UCSD-AML1 (cell line): ENCODE results near the gene TGFBR2.
A peak's percentile ranks its signal among the peaks of the same experiment; 100 is the strongest.
"Not testable (repeated sequence)": the region's sequence is repeated elsewhere in the genome, so short reads cannot be mapped to it uniquely, and the experiment has no call there.

Experiments used
- DNase-seq: peaks from one replicate; lab custom pipeline; 2025; ENCODE audit not compliant: unreplicated experiment; lab: John Stamatoyannopoulos, UW

TGFBR2 gene

DNA sequence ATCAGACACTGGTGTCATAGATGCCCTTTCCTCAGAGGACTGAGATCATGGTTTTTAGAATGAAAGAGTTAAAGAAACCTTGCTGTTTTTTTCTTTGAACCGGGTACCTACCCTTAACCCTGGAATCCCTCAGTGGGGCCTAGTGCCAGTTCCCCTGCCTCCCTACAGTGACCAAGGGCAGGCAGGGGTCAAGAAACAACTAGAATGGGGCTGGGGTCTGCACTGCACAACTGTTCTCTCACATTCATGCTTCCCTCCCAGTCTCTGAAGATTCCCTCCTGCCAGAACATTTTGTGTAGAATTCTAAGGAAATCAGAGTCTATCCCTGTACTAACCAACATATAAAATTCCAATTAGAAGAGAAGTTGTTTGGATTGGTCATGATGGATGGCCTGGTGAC is 47.9 kb downstream of the TGFBR2 start:
- DNase-seq = no peak

DNA sequence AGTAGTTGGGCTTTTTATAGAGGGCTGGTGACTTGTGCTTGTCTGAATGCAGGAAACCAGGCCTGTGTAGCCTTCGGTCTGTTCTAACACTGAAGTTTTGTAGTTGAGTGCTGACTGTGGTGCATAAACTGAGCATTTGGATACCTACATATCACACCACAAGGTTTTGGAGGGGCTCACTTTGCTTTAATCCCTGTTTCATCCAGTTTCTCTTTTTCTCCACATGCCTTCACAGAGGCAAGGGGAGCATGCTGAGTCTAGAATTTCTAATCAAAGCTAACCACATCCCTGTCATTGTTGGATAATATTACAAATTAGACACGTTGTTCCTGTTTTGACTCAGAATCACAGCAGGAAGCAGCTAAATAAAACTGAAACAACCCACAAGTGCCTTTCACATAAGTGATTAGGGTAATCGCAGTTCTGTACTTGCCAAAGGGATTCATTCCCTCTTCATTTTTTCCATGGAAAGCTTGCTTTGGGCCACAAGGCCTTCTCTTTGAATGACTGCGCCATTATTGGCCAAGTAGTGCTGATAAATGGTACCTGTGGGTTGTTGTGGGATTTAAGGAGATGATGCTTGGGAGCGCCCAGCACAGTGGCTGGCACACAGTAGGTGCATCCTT is 48.9 kb downstream of the TGFBR2 start:
- DNase-seq = no peak

DNA sequence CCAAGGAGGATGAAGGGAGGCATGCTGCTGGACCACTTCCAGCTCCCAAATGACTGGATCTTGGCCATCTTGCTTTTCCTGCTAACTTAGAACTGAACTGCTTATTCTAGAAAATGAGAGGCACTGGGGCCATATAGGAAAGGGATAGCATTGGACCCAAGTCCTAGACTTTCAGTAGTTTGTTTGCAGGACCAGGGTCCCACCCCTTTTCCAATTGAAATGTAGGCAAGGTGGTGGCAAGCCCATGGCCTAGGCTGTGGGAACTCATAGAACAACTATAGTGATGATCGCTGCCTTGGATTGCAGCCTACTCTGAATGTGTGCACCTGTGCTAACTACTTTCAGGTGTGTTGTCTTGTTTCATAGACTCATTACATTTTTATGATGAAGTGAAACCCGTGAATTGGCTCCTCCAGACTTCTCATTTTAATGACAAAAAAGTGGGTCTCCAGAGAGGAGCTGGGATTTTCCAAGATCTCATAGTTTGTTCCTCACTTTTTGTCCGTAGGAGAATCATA is 50.3 kb downstream of the TGFBR2 start:
- DNase-seq = no peak

DNA sequence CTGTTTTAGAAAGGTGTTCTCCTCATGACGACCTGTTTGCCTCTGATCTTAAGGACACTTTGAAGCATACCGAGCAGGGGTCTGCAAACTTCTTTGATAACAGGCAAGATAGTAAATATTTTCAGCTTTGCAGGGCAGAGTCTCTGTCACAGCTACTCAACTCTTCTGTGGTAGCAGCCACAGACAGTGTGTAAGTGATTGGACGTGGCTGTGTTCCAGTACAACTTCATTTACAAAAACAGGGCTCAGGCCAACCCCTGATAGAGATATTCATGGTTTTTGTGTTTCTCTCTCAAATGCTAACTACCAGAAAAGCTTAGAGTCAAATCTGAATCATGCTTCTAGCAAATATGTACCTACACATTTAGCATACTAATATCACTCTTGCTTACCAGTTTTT is 51.5 kb downstream of the TGFBR2 start:
- DNase-seq = no peak

- DNase-seq = no peak
Measured at GRCh38 chr3:30658328-30659052, 52.1 kb downstream of the TGFBR2 start.

- no peak for DNase-seq
Measured at GRCh38 chr3:30659270-30660130, 53.1 kb downstream of the TGFBR2 start.

- DNase-seq = no peak
Measured at GRCh38 chr3:30660136-30660535, 53.7 kb downstream of the TGFBR2 start.

DNA sequence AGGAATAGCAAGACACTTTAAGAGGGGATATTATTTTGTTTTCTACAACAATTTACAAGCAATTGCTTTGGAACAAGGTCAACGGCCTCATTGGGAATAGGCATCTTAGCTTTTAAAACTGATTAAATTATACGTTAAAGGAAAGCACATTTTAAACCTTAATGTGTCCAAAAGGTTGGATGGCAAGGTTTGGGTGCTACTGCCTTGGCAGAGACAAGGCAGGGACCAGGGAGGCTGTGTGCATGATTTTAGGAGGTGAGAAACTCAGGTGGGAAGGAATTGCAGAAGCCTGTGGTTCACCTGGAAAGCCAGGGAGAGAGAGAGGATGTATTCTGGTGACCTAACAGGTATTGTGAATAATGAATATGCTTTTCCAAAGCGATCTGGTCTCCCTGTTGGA is 54.3 kb downstream of the TGFBR2 start:
- no peak for DNase-seq

- no peak for DNase-seq
Measured at GRCh38 chr3:30661098-30661873, 54.9 kb downstream of the TGFBR2 start.

GRCh38 chr3:30662836-30663235 is 56.4 kb downstream of the TGFBR2 start:
- DNase-seq = no peak

GRCh38 chr3:30663533-30664241 is 57.3 kb downstream of the TGFBR2 start:
- DNase-seq = no peak

GRCh38 chr3:30664459-30664858 is 58.1 kb downstream of the TGFBR2 start:
- DNase-seq = peak; percentile 48

GRCh38 chr3:30664884-30665283 is 58.5 kb downstream of the TGFBR2 start:
- no peak for DNase-seq

- DNase-seq = no peak
Measured at GRCh38 chr3:30665539-30665938, 59.1 kb downstream of the TGFBR2 start.

DNA sequence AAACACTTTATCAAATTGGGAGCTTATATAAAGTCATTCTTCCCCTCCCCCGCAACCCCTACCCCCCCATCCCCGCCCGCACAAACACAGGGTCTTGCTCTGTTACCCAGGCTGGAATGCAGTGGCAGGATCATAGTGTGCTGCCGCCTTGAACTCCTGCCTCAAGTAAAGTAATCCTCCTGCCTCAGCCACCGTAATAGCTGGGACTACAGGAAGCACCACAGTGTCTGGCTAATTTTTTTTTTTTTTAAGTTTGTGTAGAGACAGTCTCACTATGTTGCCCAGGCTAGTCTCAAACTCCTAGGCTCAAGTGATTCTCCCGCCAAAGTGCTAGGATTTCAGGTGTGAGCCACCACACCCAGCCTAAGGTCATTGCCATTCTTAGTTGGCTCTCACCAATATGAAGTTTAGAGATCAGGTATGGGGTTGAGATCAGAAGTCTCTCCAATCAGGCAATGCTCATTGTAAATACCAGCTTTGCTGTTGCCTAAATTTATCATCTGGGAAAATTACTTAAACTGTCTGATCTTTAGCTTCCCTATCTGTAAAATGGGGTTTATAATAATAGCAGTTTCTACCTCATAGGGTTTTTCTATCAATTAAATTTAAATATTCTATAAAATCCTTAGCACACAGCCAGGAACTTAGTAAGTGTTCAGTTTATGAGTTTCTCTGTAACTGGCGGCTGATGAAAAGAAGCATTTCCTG is 60.3 kb downstream of the TGFBR2 start:
- no peak for DNase-seq

- DNase-seq = no peak
Measured at GRCh38 chr3:30667280-30667651, 60.9 kb downstream of the TGFBR2 start.

DNA sequence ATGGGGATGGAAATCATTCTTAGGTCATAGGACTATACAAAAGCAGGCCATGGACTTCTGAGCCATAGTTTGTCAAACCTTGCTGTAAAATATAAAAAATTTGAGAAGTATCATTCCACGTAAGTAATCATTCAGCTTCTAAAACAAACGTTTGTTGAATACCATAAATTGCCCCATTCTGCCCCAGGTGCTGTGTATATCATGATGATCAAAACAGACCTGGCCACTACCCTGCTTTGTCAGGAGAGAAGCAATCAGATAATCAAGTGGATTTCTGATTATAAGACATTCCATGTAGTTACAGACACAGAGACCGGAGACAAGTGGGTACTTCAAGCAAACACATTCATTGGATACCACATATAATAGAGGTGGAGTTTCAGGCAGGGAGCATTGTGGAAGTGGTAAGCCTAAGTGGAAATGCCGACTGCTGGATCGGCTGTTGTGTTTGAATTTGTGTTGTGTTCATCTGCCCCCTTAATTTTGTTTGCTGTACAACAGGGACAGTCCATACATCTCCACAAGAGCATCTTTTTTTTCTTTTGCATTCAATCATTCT is 61.7 kb downstream of the TGFBR2 start:
- DNase-seq = no peak

DNA sequence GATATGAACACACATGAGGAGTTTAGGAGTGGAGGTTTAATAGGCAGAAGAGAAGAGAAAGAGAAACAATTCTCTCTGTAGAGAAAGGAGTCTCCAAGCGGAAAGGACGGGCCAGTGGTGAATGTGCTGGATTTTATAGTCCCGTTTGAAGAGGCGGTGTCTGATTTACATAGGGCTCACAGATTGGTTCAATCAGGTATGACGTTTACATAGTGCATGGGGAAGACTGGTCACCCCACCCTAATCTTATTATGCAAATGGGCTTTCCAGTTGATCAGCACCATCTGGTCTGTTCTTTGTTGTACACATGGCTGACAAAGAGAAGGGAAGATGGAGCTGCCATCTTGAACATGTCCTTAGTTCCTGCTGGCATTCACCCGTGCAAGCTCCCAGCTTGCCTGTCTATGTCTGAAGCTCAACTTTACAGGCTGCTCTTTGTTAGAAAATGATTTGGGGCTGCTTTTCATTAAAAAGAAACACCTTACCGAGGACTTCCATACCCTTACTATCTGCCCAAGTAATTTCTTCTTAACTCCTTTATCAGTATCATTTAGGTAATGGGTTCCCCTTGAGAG is 63.0 kb downstream of the TGFBR2 start:
- not testable (repeated sequence) for DNase-seq

DNA sequence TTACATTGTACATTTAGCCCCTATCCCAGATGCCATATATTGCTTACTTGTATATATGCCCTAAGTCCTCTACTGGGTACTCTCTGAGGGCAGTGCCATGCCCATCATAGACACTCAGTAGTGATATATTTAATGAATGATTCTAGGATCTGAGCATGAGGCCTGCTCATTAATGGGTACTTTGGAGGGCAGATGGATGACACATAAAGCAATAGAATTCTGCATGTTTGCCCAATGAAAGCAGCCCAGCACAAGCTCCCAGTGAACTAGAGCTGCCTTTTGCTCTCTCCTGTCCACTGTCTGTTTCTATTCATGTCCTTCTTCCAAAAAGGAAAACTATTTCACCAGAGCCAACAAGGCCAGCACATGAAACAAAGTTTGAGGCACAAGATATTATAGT is 63.9 kb downstream of the TGFBR2 start:
- no peak for DNase-seq
